ENCODE data around the gene SORBS2. TPM values are rescaled to one million over a fixed set of nuclear protein-coding genes. Genes with fewer than 3 reads are reported as not detected.

The SORBS2 gene
- total RNA-seq, 1 experiment from 2014 or later = 9.7 TPM

DNA sequence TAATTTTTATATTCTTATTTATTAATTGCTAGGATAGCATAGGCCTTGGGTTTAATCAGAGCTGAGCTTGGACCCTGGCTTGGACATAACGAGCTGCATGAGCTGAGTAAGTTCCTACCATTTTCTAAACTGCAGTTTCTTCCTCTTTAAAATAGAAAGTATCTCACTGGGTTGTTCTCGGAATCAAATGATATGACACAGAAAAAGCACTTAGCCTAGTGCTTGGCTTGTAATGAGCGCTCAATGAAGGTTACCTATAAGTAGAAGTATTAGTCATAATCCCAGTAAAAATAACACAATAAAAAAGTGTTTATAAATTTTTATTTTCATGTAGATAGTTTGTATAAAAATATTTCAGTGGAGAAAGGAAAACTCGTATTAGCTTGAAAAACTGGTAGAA lies 163.4 kb downstream of the SORBS2 start:
- Histone ChIP-seq H3K9me3 (ENCODE audit: control insufficient read depth, low read depth, low read length) (no peaks in the 10 kb centered on the region), H4K5ac (ENCODE audit: insufficient read length, low read depth, low read length) (no peak overlapping the region), H3K23me2 (ENCODE audit: insufficient read length, low read depth, low read length, poor library complexity, severe bottlenecking) (no peaks in the 10 kb centered on the region), H2AK5ac (ENCODE audit: insufficient read length, low read length) (no peak overlapping the region), H2BK20ac (ENCODE audit: low read depth, low read length, poor library complexity, severe bottlenecking) (no peak overlapping the region), H3K23ac (ENCODE audit: insufficient read length, low read depth, low read length) (no peak overlapping the region), H2BK15ac (ENCODE audit: low read depth, low read length) (no peak overlapping the region), H3K27ac (ENCODE audit: insufficient read length, low read depth, low read length) (no peak overlapping the region), H3K4me2 (ENCODE audit: insufficient read depth, insufficient read length, low read length) (no peak overlapping the region), H3K4me1 (ENCODE audit: insufficient read depth, low read length) (peaks cover 10% of the 10 kb centered on the region; the same call in 1 of the 2 replicates), H3K27me3 (ENCODE audit: insufficient read depth, low read length) (no peaks in the 10 kb centered on the region; the same call in 1 of the 2 replicates), H2BK5ac (ENCODE audit: insufficient read length, low read length) (no peak overlapping the region), H3K14ac (ENCODE audit: insufficient read depth, low read length) (no peak overlapping the region), H3K79me2 (ENCODE audit: insufficient read depth, low read length) (no peaks in the 10 kb centered on the region), H4K8ac (replicated peaks; ENCODE audit: insufficient read length, low read depth, low read length) (no peak overlapping the region), H3T11ph (ENCODE audit: low read length) (no peak overlapping the region), H3K79me1 (ENCODE audit: insufficient read depth, low read depth, low read length, poor library complexity, severe bottlenecking) (no peaks in the 10 kb centered on the region), H4K20me1 (ENCODE audit: control insufficient read depth, insufficient read depth, insufficient read length) (no peaks in the 10 kb centered on the region), H4K91ac (ENCODE audit: insufficient read length, low read depth, low read length) (no peak overlapping the region), H3K56ac (ENCODE audit: insufficient read length, low read depth, low read length) (no peak overlapping the region), H2BK120ac (ENCODE audit: low read depth, low read length, poor library complexity, severe bottlenecking) (no peak overlapping the region), H3K9ac (ENCODE audit: extremely low read depth, insufficient read length, low read length) (no peak overlapping the region), H2BK12ac (ENCODE audit: insufficient read length, low read depth, low read length) (no peak overlapping the region), H2AFZ (ENCODE audit: low read length) (no peak overlapping the region), H3K4ac (ENCODE audit: low read depth, low read length) (no peak overlapping the region), H3K18ac (ENCODE audit: insufficient read length, low read depth, low read length) (no peak overlapping the region)
- no peak overlapping the region; a peak in 1 of 7 replicates for H3K27ac Mint-ChIP-seq
- DNase-seq = no peak
- WGBS (ENCODE audit: extremely low coverage, insufficient read length, low lambda C conversion rate) = no CpG with 5 or more reads among the region's 4 CpGs
- H3K4me1 Mint-ChIP-seq = peaks cover 40 to 46% of the 10 kb centered on the region in 2 experiments
- no peaks in the 10 kb centered on the region for H3K27me3 Mint-ChIP-seq (ENCODE audit: low read depth)
- TF ChIP-seq, protein P1, sequence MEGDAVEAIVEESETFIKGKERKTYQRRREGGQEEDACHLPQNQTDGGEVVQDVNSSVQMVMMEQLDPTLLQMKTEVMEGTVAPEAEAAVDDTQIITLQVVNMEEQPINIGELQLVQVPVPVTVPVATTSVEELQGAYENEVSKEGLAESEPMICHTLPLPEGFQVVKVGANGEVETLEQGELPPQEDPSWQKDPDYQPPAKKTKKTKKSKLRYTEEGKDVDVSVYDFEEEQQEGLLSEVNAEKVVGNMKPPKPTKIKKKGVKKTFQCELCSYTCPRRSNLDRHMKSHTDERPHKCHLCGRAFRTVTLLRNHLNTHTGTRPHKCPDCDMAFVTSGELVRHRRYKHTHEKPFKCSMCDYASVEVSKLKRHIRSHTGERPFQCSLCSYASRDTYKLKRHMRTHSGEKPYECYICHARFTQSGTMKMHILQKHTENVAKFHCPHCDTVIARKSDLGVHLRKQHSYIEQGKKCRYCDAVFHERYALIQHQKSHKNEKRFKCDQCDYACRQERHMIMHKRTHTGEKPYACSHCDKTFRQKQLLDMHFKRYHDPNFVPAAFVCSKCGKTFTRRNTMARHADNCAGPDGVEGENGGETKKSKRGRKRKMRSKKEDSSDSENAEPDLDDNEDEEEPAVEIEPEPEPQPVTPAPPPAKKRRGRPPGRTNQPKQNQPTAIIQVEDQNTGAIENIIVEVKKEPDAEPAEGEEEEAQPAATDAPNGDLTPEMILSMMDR (conservative IDR thresholded peaks at IDR 0.05) = no peak
- H3K4me3 Mint-ChIP-seq = no peak overlapping the region
- no peaks in the 10 kb centered on the region for H3K9me3 Mint-ChIP-seq
- H3K36me3 Mint-ChIP-seq (ENCODE audit: insufficient read depth in 1 of 3, low read depth in 3 of 3) = peaks cover 4 to 46% (median 35%) of the 10 kb centered on the region in 3 experiments
